Muscle layer of colon (tissue), 2 donors: ENCODE measurements around the gene SNX7.

Experiments
- H3K27ac ChIP-seq: one replicate; pipeline ENCODE4 v1.7.0; 2013; ENCODE audit warnings: low read depth, mild to moderate bottlenecking, low read length, moderate library complexity
- H3K27me3 ChIP-seq, 2 donors: one replicate each; pipeline ENCODE4 v1.7.0; 2013; ENCODE audit warnings: low read length in 2 of 2, mild to moderate bottlenecking in 2 of 2; ENCODE audit not compliant: insufficient read depth in 2 of 2, control insufficient read depth in 1 of 2
- H3K36me3 ChIP-seq: one replicate; pipeline ENCODE4 v1.7.0; 2013; ENCODE audit warnings: mild to moderate bottlenecking, low read length; ENCODE audit not compliant: insufficient read depth
- H3K4me1 ChIP-seq: one replicate; pipeline ENCODE4 v1.7.0; 2013; ENCODE audit warnings: mild to moderate bottlenecking, low read length; ENCODE audit not compliant: insufficient read depth
- H3K4me3 ChIP-seq, 2 donors: one replicate each; pipeline ENCODE4 v1.7.0; 2013; ENCODE audit warnings: low read length in 2 of 2, low read depth in 1 of 2, mild to moderate bottlenecking in 1 of 2, moderate library complexity in 1 of 2
- H3K9ac ChIP-seq: one replicate; pipeline ENCODE4 v1.7.0; 2013; ENCODE audit warnings: low read length
- H3K9me3 ChIP-seq: one replicate; pipeline ENCODE4 v1.7.0; 2013; ENCODE audit warnings: mild to moderate bottlenecking, low read length
- donor health status: abdominal sarcoma.
- donor health status: Adenocarcinoma of cecum.

The SNX7 gene

GRCh38 chr1:98737835-98738234 is 76.3 kb downstream of the SNX7 start:
- Histone ChIP-seq H3K9ac (no peak overlapping the region), H3K4me3 (no peak overlapping the region)

GRCh38 chr1:98739762-98740161 is 78.2 kb downstream of the SNX7 start:
- no peaks in the 10 kb centered on the region for H3K9me3 ChIP-seq
- H3K27ac ChIP-seq: no peak overlapping the region
- H3K36me3 ChIP-seq: no peaks in the 10 kb centered on the region
- H3K4me3 ChIP-seq: no peak overlapping the region
- no peak overlapping the region for H3K9ac ChIP-seq
- no peaks in the 10 kb centered on the region for H3K27me3 ChIP-seq
- H3K4me1 ChIP-seq: no peaks in the 10 kb centered on the region

More at GRCh38 chr1:98737835-98738234, 76.3 kb downstream of the SNX7 start:
- Histone ChIP-seq H3K9me3 (no peaks in the 10 kb centered on the region), H3K36me3 (no peaks in the 10 kb centered on the region), H3K27me3 (no peaks in the 10 kb centered on the region), H3K4me1 (no peaks in the 10 kb centered on the region), H3K27ac (no peak overlapping the region)

- no peaks in the 10 kb centered on the region for H3K36me3 ChIP-seq
- H3K4me1 ChIP-seq: no peaks in the 10 kb centered on the region
- H3K27ac ChIP-seq: no peak overlapping the region
- no peaks in the 10 kb centered on the region for H3K27me3 ChIP-seq
- H3K9ac ChIP-seq: no peak overlapping the region
- no peaks in the 10 kb centered on the region for H3K9me3 ChIP-seq
- H3K4me3 ChIP-seq: no peak overlapping the region
Observed at GRCh38 chr1:98741164-98741563, 79.6 kb downstream of the SNX7 start.

GRCh38 chr1:98749152-98749756 is 87.7 kb downstream of the SNX7 start:
- H3K9ac ChIP-seq: no peak overlapping the region
- H3K27me3 ChIP-seq: no peaks in the 10 kb centered on the region
- no peaks in the 10 kb centered on the region for H3K9me3 ChIP-seq
- no peak overlapping the region for H3K27ac ChIP-seq
- H3K36me3 ChIP-seq: no peaks in the 10 kb centered on the region
- H3K4me3 ChIP-seq: no peak overlapping the region
- H3K4me1 ChIP-seq: no peaks in the 10 kb centered on the region

- Histone ChIP-seq H3K4me1 (no peaks in the 10 kb centered on the region), H3K4me3 (no peak overlapping the region), H3K9me3 (no peaks in the 10 kb centered on the region)
Observed at GRCh38 chr1:98754176-98754575, 92.7 kb downstream of the SNX7 start.

GRCh38 chr1:98761219-98761865 is 99.8 kb downstream of the SNX7 start:
- Histone ChIP-seq H3K4me1 (no peaks in the 10 kb centered on the region), H3K27me3 (no peaks in the 10 kb centered on the region)

More at GRCh38 chr1:98754176-98754575, 92.7 kb downstream of the SNX7 start:
- Histone ChIP-seq H3K36me3 (no peaks in the 10 kb centered on the region), H3K9ac (no peak overlapping the region), H3K27ac (no peak overlapping the region), H3K27me3 (no peaks in the 10 kb centered on the region)

GRCh38 chr1:98763488-98764150 is 102.1 kb downstream of the SNX7 start:
- H3K9ac ChIP-seq: no peak overlapping the region
- no peak overlapping the region for H3K27ac ChIP-seq
- H3K4me1 ChIP-seq: no peaks in the 10 kb centered on the region
- no peaks in the 10 kb centered on the region for H3K27me3 ChIP-seq
- H3K9me3 ChIP-seq: no peaks in the 10 kb centered on the region
- H3K36me3 ChIP-seq: no peaks in the 10 kb centered on the region
- no peak overlapping the region for H3K4me3 ChIP-seq

More at GRCh38 chr1:98761219-98761865, 99.8 kb downstream of the SNX7 start:
- Histone ChIP-seq H3K9ac (no peak overlapping the region), H3K4me3 (no peak overlapping the region), H3K36me3 (no peaks in the 10 kb centered on the region), H3K9me3 (no peaks in the 10 kb centered on the region), H3K27ac (no peak overlapping the region)

GRCh38 chr1:98764485-98764884 is 103.0 kb downstream of the SNX7 start:
- no peaks in the 10 kb centered on the region for H3K36me3 ChIP-seq
- H3K4me3 ChIP-seq: no peak overlapping the region
- no peaks in the 10 kb centered on the region for H3K27me3 ChIP-seq
- no peaks in the 10 kb centered on the region for H3K4me1 ChIP-seq
- H3K27ac ChIP-seq: no peak overlapping the region
- H3K9ac ChIP-seq: no peak overlapping the region
- H3K9me3 ChIP-seq: no peaks in the 10 kb centered on the region

- no peak overlapping the region for H3K4me3 ChIP-seq
- H3K9ac ChIP-seq: no peak overlapping the region
- H3K9me3 ChIP-seq: no peaks in the 10 kb centered on the region
- no peaks in the 10 kb centered on the region for H3K4me1 ChIP-seq
- no peaks in the 10 kb centered on the region for H3K36me3 ChIP-seq
- H3K27me3 ChIP-seq: no peaks in the 10 kb centered on the region
- no peak overlapping the region for H3K27ac ChIP-seq
Observed at GRCh38 chr1:98766255-98766654, 104.7 kb downstream of the SNX7 start.

GRCh38 chr1:98769162-98769561 is 107.6 kb downstream of the SNX7 start:
- H3K27me3 ChIP-seq: no peaks in the 10 kb centered on the region
- H3K9ac ChIP-seq: no peak overlapping the region
- H3K36me3 ChIP-seq: no peaks in the 10 kb centered on the region
- no peak overlapping the region for H3K27ac ChIP-seq
- no peaks in the 10 kb centered on the region for H3K9me3 ChIP-seq
- no peak overlapping the region for H3K4me3 ChIP-seq
- no peaks in the 10 kb centered on the region for H3K4me1 ChIP-seq

- Histone ChIP-seq H3K9me3 (no peaks in the 10 kb centered on the region), H3K36me3 (no peaks in the 10 kb centered on the region), H3K27ac (no peak overlapping the region), H3K9ac (no peak overlapping the region), H3K4me3 (no peak overlapping the region), H3K27me3 (no peaks in the 10 kb centered on the region), H3K4me1 (no peaks in the 10 kb centered on the region)
Observed at GRCh38 chr1:98781906-98782305, 120.4 kb downstream of the SNX7 start.
